GM06990 (cell line): ENCODE data around the gene PTPRA.
"Not testable (repeated sequence)": the region's sequence is repeated elsewhere in the genome, so short reads cannot be mapped to it uniquely, and the experiment has no call there.

ENCODE experiments used
- DNase-seq: peaks from one replicate; pipeline ENCODE4 v3.0.0-alpha.2; 2011; ENCODE audit not compliant: insufficient read length; ENCODE audit errors: extremely low read depth
- H3K27me3 ChIP-seq: replicated peaks from 2 replicates; pipeline ENCODE4 v1.6.0; 2011; ENCODE audit warnings: low read length; ENCODE audit not compliant: control insufficient read depth, insufficient read depth
- H3K36me3 ChIP-seq: 2 replicates; pipeline ENCODE4 v1.5.1; 2011; ENCODE audit warnings: low read length; ENCODE audit not compliant: control insufficient read depth, insufficient read depth
- H3K4me3 ChIP-seq: replicated peaks from 2 replicates; pipeline ENCODE4 v1.5.1; 2011; ENCODE audit warnings: low read depth, mild to moderate bottlenecking, control low read depth, low read length
- TF ChIP-seq, protein P1 (sequence below): IDR thresholded peaks from 2 replicates; pipeline ENCODE4 v1.5.1; 2011; ENCODE audit warnings: low read length, control low read depth, mild to moderate bottlenecking, inconsistent platforms; ENCODE audit not compliant: insufficient read depth, poor library complexity, severe bottlenecking

Gene PTPRA

DNA sequence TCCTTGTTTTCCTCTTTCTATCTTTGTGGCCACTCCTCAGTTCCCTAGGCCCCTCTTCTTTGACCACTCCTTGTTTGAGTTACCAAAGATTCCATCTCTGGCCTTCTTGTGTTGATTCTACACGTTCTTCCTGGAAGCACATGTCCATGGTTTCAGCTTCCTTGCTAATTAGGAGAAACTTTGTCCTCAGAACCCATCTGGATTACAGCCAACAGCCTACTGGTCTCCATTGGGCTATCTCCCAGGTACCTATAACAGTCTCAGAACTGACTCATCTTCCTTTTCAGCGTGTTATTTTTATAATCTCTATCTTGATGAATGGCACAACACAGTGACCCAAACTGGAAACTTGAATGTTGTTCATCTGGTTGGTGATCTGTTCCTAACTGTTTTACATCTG is 17.5 kb downstream of the PTPRA start:
- DNase-seq, result no peak
- TF ChIP-seq, protein P1, sequence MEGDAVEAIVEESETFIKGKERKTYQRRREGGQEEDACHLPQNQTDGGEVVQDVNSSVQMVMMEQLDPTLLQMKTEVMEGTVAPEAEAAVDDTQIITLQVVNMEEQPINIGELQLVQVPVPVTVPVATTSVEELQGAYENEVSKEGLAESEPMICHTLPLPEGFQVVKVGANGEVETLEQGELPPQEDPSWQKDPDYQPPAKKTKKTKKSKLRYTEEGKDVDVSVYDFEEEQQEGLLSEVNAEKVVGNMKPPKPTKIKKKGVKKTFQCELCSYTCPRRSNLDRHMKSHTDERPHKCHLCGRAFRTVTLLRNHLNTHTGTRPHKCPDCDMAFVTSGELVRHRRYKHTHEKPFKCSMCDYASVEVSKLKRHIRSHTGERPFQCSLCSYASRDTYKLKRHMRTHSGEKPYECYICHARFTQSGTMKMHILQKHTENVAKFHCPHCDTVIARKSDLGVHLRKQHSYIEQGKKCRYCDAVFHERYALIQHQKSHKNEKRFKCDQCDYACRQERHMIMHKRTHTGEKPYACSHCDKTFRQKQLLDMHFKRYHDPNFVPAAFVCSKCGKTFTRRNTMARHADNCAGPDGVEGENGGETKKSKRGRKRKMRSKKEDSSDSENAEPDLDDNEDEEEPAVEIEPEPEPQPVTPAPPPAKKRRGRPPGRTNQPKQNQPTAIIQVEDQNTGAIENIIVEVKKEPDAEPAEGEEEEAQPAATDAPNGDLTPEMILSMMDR, result no peak
- H3K27me3 ChIP-seq, result no peaks in the 10 kb centered on the region
- no peaks in the 10 kb centered on the region for H3K36me3 ChIP-seq
- H3K4me3 ChIP-seq, result no peak overlapping the region

DNA sequence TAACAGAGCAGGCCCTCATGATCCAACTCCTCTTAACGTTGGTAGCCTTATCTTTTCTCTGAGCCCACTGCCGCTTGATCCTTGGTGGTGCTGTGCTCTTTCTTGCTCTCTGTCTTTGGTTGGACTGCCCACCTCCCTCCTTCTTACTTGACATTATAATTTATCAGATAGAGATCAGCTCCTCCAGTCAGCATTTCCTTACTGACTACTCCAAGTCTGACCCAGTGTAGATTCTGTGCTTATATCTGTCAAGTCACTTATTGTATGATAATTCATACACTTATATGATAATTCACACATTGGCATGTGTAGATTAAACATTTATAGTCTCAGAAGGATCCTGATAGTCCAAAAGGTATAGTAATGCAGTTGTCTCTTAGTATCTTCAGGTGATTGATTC is 18.1 kb downstream of the PTPRA start:
- DNase-seq, result no peak
- Histone ChIP-seq H3K4me3 (no peak overlapping the region), H3K27me3 (no peaks in the 10 kb centered on the region), H3K36me3 (no peaks in the 10 kb centered on the region)
- TF ChIP-seq, protein P1, result no peak

DNA sequence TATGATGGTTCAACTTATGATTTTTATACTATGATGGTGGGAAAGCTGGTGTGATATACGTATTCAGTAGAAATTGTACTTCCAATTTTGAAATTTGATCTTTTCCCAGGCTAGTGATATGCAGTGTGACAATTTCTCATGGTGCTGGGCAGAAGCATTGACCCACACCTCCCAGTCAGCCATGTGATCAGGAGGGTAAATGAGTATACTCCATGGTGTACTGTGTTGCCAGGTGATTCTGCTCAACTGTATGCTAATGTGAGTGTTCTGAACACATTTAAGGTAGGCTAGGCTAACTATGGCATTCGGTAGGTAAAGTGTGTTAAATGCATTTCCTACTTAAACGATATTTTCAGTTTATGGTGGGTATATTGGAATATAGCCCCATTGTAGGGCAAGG is 19.1 kb downstream of the PTPRA start:
- Histone ChIP-seq H3K27me3 (no peaks in the 10 kb centered on the region), H3K36me3 (no peaks in the 10 kb centered on the region), H3K4me3 (no peak overlapping the region)
- no peak for DNase-seq
- TF ChIP-seq, protein P1, result no peak

DNA sequence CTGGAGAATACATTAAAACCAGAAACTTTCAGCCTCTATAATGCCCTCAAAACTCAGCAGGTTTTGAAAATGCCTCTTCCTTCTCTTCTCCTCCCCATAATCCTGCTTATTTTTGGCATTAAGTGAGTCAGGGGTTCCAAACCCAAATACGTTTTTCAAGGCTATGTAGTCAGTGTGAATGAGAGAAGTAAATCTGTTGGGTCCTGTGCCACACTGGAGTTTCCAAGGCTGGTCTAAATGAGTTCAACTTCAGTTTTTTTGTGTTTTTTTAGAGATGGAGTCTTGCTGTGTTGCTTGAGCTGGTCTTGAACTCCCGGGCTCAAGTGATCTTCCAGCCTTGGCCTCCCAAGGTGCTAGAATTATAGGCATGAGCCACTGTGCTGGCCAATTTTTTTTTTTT is 20.9 kb downstream of the PTPRA start:
- TF ChIP-seq, protein P1, result no peak
- DNase-seq, result no peak
- no peaks in the 10 kb centered on the region for H3K27me3 ChIP-seq
- H3K4me3 ChIP-seq, result no peak overlapping the region
- H3K36me3 ChIP-seq, result no peaks in the 10 kb centered on the region

DNA sequence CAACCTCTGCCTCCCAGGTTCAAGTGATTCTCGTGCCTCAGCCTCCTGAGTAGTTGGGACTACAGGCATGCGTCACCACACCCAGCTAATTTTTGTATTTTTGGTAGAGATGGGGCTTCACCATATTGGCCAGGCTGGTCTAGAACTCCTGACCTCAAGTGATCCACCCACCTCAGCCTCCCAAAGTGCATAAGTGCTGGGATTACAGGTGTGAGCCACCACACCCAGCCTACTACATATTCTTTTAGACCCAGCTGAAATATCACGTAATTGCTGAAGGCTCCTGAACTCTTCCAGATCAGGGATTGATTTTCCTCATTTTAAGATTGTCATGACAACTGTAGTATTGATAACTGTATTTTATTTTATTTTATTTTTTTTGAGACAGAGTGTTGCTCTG is 21.9 kb downstream of the PTPRA start:
- H3K4me3 ChIP-seq, H3K36me3 ChIP-seq, H3K27me3 ChIP-seq, DNase-seq: not testable (repeated sequence)

DNA sequence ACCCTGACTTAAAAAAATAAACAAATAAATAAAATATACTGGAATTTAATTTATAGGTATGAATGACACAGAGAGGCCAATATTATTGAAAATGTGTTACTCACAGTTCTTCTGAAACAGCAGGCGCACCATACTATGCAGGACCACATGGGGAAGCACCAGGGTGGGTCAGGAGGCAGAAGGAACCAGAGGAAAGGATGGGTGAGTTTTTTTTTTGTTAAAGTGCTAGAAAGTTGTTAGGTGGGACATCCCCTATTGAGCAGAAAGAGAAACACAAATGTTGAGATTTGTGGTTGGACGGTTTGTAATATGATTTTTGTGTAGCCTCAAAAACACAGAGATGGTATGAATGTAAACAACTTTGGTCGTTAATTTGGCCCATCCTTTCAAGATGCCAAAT is 26.0 kb downstream of the PTPRA start:
- Histone ChIP-seq H3K4me3 (no peak overlapping the region), H3K36me3 (no peaks in the 10 kb centered on the region), H3K27me3 (no peaks in the 10 kb centered on the region)
- TF ChIP-seq, protein P1, result no peak
- no peak for DNase-seq
